GM18858 (cell line): Measurements from ENCODE around the gene PYGB.
A peak's percentile ranks its signal among the peaks of the same experiment; 100 is the strongest.
"Not testable (repeated sequence)": the region's sequence is repeated elsewhere in the genome, so short reads cannot be mapped to it uniquely, and the experiment has no call there.

Experiments
- ATAC-seq: cut with Tn5 transposase; IDR thresholded peaks from one replicate; pipeline ENCODE4 v1.9.1; 2021; ENCODE audit not compliant: unreplicated experiment

Gene PYGB

DNA sequence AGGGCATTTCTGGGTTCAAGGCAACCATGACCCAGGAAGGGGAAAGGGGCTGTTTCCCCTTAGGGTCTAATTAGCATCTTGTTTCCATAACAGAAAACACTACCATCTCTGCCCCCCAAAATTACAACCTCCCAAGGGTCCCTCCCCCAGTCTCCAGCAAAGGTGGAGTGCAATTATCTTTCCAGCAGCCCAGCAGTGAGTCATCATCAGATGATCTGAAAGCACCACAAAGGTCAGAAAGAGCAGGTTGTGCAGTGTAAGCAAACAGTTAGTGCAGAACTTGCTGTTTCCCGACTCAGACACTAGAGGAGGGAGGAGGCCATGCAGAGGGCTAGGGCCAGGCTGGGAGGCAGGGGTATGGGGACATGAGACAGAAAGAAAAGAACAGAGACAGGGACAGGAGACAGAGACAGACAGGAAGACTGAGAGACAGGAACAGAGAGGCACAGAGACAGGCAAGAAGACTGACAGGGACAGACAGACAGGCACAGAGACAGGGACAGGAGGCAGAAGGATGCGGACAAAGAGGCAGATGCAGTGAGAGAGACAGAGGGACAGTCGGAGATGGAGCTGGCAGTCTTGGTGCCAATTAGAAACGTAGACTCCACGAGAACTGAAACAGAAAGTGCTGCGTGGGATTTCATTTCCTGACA is 62.5 kb downstream of the PYGB start:
- peak; percentile 95 for ATAC-seq

DNA sequence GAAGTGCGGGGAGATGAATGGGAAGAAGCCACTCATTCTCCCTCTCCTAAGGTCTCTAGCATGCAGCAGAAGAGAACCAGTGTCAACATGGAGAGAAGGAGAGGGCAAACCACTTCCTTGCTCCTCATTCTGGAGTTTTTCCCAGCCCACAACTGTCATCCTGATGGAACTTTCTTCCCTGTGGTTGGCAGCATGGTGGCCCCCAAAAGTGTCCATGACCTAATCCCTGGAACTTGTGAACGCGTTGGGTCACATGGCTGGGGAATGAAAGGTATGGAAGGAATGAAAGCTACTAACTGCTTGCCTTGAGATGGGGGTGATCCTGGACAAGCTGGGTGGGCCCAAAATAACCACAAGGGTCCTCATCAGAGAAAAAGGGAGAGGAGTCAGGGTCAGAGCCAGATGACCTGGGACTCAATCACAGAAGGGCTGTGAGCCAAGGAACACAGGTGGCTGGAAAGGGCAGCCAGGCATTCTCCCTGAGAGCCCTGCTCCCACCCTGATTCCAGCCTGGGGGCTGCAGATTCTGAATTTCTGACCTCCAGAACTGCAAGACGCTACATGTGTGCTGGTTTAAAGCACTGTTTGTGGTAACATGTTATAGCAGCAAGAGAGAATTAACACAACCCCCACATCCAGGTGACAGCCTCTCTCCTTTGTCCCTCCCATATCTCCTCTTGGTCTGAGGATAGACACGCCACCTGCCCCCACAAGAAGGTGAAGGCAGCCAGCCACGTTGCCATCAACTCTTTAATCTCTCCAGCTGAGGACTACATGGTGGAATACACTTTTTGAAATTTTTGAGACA is 63.2 kb downstream of the PYGB start:
- no peak for ATAC-seq

DNA sequence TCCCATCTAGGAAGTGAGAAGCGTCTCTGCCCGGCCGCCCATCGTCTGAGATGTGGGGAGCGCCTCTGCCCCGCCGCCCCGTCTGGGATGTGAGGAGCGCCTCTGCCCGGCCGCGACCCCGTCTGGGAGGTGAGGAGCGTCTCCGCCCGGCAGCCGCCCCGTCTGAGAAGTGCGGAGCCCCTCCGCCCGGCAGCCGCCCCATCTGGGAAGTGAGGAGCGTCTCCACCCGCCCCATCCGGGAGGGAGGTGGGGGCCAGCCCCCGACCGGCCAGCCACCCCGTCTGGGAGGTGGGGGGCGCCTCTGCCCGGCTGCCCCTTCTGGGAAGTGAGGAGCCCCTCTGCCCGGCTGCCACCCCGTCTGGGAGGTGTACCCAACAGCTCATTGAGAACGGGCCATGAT is 64.8 kb downstream of the PYGB start:
- ATAC-seq = not testable (repeated sequence)

DNA sequence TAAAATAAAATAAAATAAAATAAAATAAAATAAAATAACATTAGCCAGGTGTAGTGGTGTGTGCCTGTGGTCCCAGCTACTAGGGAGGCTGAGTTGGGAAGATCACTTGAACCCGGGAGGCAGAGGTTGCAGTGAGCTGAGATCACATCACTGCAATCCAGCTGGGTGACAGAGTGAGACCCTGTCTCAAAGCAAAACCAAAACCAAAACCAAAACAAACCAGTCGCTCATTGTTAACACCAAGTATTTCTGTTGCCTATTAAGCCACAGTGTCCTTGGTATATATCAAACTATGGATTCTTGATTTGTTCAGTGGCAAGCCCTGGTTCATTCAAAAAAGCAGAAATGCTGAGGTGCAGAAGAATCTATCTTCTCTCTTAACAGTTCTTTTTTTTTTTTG is 65.7 kb downstream of the PYGB start:
- no peak for ATAC-seq

DNA sequence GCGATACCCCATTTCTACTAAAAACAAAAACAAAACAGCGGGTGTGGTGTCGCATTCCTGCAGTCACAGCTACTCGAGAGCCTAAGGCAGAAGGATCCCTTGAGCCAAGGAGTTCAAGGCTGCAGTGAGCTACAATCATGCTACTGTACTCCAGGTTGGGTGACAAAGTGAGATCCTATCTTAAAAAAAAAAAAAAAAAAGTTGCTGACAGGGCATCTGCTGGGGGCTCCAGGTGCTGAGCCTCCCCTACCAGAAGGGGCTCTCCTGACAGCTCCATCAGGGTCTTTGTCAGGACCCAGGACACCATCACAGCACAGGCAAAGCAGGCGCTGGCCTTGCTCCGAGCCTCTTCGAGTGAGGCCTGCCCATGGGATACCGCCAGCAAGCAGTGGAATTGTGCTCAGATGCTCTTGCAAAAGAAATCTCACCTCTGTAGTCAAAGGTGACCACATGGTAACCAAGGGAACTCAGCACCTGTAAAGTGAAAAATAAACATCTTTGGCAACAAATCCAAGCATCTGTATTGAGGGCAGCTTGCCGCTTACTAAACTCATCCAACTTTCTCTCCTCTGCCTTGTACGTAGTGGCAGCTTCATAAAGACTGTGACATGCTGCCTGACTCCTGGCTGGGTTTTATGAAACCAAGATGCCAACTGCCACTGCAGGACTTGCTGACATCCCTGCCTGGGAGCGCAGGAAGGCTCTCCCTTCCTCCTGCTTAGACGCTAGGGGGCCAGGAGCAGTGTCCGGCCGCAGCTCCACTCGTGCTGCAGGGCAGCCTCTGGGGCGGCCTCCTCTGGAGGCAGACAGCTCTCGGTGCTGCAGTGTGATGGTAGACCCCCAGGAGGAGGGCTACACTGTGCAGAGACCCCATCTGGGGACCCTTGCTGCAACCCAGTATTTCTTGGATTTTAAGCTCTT is 66.9 kb downstream of the PYGB start:
- ATAC-seq = no peak

DNA sequence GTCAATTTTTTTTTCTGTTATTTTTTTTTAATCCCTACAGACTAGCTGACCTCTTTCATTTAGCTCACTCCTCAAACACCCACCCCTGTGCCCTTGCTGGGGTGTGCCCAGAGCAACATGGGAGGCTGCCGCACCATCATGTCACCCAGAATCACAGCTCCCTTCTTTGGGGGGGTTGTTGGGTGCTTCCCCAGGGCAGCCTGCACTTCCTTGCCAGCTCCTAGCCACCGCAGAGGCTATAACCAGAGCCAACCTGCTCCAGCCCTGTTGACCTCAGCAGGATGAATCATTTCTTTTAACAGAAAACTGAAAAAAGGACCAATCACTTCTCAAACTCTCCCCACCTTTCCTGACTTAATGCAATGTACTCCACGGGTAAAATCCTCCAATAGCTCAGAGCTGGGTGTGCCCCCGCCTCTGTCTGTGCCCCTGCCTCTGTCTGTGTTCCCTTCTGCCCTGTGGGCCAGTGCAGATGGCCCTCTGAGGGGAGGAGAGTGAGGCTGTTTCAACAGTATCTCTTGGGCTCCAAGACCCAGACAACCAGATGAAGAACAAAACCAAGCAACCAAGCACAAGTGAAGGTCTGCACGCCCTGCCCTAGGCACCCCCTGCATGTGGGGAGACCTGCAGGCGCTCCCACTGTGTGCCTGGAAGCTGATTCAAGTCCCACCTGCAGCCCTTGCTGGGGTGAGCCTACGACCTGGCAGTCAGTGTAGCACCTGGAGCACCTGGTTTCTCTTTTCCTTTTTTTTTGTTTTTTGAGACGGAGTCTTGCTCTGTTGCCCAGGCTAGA is 67.7 kb downstream of the PYGB start:
- no peak for ATAC-seq

DNA sequence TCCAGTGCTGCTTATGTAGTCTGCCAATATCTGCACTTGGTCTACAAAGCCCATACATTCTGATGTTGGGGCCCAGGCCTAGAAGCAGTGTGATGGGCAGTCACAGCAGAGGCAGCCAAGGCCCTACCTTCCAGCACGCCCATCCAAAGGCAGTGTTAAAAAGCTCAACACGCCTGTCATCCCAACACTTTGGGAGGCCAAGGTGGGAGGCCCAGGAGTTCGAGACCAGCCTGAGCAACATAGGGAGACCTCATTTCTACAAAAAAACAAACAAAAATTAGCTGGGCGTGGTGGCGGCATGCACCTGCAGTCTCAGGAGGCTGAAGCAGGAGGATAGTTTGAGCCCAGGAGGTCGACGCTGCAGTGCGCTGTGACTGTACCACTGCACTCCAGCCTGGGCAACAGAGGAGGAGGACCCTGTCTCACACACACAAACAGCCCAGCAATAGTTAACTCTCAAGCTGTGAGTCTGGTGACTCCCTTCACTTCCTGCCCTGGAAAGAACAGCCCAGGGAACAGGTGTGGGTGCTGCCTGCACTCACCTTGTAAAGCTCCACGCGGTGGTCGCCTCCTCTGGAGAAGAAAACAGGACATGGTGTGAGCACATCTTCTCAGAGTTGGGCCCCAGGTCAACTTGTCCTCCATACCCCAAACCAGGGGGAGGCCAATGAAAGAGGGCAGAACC is 68.8 kb downstream of the PYGB start:
- no peak for ATAC-seq

DNA sequence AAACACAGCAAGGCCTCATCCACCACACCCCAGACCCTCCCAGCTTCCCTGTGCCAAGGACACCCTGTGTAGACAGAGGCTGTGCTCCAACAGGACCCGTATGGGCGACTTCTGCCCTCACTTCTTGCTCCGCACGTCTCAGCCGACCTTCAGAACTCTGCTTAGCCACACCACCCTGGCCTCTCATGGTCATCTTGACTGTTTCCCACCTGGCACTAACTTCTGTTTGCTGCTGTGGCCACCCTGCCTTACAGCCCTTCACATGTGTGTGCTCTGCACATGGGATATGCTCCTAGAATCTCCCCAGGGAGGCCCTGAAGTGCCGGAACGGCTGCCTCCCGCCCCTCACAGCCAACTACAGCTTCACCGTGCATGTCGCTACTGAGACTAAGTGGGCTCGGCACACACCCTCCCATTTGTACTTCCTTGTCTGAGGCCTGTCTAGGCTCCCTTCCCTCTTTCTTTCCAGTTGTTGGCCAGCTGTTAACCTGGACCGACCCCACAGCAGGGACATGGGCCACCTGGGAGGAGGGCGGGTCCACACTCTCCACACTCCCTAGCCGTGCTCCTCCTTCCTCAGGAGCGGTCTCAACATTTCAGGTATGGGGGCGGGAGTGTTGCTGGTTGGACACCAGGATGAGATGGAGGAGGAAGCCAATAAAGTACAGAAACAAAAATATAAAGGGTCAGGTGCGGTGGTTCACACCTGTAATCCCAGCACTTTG is 69.6 kb downstream of the PYGB start:
- no peak for ATAC-seq

DNA sequence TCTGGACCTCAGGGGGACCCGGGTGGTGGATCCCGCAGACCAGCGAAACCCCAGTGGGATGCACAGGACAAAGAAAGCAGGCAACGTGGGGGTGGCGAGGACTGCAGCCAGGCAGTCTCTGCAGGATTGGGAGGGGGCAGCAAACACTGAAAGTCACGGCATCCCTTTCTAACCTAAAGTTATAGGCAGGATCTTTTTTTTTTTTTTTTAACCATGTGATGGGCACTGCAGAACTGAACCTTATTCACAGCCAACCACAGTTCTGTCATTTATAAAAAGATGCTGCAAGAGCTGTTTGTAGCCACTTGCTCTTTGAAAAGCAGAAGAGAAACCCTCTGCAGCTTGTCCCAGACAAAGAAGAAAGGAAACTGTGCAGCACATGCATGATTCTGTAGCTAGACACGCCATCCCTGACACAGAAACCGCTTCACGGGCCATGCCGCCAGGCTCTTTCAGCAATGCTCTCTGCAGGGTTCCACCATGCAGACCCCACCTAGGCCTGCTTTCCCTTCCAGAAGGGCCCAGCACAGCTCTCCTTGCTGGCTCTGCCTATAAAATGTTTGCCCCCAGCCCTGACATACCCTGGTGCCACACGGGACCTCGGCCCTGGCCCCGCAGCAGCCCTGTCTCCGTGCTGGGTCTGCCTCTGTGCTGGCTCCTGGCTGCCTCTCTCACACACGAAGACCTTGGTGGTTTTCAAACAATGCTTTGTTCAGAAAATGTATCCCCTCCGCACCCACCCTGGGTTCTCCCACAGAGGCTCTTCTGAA is 70.8 kb downstream of the PYGB start:
- ATAC-seq = peak; percentile 96

DNA sequence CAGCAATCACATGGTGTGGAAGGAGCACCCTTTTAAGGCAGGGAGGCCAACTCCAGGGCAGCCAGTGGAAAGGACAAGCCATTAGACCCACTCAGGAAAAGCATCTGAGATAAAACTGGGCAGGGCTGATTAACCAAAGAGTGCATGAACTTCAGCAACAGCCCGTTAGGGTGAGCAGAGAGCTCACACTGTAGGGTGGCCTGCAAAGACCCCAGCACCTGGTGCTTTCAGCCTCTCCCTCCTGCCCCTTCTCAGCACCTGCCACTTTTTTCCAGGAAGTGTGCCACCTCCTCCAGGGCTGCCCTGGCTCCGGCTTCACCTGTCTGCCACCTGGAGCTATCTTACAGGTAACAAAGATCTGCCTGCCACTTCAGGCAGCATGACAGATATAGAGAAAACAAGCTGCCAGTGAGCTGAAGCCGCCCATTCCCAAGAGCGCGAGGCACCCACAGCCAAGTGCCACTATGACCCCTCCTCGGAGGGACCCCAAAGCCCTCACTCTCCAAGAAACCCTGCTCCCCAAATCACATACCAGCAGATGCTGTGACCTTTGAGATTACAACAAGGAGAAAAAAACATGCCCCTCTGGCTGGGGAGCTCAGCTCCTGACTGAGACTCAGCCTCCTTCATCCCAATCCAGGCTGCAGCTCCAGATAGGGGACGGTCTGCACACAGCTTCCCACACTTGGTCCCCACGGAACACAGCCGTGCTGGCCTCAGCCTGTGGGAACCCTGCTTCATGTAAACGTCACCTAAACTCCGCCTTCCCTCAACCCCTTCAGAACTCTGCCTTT is 71.6 kb downstream of the PYGB start:
- ATAC-seq = peak; percentile 1

DNA sequence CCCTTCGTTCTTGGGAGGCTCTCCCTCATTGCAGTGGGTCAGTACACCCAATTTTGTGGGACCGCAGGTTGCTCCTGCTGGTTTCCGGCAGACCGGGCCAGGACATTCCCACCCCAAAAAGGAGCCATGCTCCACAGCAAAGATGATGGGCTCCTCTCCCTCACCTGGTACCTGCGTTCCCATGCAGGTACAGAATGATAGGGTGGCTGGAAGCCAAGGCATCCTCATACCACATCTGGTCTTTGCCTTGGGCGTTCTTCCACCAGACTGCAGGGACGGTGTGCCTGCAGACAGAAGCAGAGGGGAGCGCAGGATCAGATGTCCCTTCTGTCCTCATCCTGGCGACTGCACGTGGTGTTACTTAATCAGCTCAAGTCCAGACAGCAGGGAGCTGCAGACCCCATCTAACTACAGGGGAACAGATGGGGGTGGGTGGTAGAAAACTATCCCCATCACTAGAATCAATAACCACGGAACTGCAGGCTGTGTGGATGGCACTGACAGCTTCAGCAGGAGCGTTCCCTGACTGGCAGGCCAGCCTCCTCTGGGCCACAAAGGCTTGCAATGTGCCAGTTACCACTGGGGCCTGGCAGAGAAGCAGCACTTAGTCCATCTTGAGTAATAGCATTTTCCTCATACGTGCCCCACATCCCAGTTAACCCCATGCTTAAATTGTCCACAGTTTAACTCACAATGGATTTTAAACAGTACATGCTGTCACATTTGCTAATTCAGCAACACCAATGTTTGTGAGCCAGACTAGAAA is 72.3 kb downstream of the PYGB start:
- ATAC-seq = no peak

DNA sequence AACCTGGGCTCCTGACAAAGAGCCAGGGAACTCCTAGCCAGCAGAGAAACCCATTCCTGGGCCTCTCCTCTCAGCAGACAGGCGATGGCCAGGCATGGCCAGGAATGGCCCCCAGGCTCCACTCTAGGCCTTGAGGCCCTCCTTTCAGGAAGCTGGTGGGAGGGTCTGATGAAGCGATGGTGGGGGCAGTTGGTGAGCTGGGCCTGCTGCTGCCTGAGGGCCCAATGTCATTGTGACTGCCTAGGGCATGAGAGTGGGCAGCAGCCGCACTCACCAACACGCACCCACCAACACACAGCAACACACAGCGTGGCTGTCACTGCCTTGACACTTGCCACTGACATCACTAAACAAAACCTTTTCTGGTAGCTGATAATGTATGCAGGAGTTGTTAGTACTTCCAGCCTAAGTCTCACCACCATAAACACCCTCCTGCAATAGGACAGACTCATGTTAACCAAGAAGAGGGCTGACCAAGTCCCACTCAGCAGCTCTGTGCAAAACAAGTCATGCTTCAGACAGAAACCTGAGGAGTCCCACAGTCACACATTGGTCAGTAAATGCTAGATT is 73.5 kb downstream of the PYGB start:
- ATAC-seq = no peak

DNA sequence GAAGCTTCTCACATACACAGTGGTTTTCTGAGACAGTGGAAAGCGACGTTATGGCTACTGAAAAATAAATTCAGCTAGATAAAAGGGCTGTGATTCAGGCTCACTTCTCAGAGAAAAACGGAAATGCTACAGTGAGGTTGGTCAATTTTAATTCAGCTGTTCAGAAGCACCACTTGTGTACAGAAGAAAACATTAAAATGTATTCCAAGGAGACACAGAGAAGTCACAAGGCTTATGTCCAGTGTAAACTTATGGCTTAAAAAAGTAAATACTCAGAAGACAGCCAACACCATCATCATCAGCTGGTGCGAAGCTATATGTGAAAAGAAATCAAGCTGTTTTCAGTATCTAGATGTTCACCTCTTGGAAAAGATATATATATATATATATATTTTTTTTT is 74.1 kb downstream of the PYGB start:
- no peak for ATAC-seq

DNA sequence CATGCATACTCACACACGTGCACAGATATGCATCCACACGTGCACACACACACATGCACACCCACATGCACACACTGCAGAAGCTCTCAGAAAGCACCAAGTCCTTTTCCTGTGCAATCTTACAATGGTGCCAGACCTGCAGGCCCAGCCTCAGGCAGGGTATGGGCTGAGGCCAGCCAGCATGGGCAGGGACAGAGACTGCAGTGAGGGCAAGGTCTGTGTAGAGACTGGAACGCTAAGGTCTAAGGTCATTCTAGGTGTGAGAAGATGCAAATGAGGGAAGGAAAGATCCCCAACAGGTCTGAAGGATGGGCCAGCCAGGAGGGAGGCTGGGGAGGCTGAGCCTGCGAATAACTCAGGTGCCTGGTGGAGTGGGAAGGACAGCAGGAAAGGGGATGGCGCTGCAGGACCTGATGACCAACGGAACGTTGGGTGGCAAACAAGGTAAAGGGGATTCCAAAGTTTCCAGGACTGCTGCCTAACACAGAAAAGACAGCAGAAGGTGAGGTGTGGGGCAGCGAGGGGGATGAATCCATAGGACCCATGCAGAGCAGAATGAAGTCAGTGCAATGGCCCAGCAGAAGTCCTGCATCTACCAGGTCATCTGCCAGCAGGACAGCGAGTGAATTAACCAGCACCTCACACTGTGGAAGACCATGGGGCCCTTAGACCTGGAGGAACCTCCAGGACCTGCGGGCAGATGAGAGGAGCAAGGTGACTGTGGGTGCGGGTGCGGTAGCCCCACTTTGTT is 75.8 kb downstream of the PYGB start:
- no peak for ATAC-seq

DNA sequence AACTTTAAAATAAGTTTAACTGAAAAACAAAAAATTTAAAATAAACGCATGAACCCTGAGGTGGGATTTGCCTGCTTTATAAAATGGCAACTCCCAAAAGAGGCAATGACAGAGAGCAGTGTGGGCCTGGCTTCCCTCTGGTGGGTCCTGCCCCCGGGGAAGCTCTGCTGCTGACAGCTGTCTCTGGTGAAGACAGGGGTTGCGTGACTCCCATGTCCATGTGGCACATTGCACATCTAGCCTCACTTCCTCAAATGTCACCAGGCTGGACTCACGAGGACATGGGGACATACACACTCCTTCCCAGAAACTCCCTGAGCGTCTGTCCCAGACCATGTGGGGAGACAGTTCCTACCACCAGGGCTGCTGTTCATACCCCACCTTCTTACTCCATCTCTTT is 76.5 kb downstream of the PYGB start:
- no peak for ATAC-seq

DNA sequence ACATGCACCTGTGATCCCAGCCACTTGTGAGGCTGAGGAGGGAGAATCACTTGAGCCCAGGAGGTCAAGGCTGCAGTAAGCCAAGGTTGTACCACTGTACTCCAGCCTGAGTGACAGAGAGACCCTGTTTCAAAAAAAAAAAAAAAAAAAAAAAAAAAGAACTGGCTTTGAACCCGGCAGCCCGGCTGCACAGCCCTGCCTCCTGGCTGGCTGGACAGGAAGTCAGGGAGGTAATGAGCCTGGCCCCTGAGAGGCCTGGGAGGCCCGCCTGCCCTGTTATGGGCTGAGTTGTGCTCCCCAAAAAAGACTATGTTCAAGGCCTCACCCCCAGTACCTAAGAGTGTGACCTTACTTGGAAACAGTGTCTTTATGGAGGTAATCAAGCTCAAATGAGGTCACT is 77.2 kb downstream of the PYGB start:
- no peak for ATAC-seq
